DND-41 (cell line): ENCODE data around the gene PHF13.

Experiments used
- ATAC-seq: fragments of 200-7000 bp; cut with Tn5 transposase; 3 replicates; pipeline ENCODE4 v1.9.1; 2021; ENCODE audit warnings: low read depth; ENCODE audit not compliant: insufficient read depth
- DNase-seq: peaks from one replicate; pipeline ENCODE4 v3.0.0-alpha.2; 2020
- H2AFZ ChIP-seq: 2 replicates; pipeline ENCODE4 v1.6.0; 2012; ENCODE audit warnings: low read depth, low read length
- H3K27ac ChIP-seq: 2 replicates; pipeline ENCODE4 v1.5.1; 2012; ENCODE audit warnings: low read length, inconsistent platforms
- H3K27me3 ChIP-seq: fragments of 200-600 bp; sonication (generic); 2 replicates; pipeline ENCODE4 v1.6.0; 2012; ENCODE audit warnings: low read length, mild to moderate bottlenecking, inconsistent platforms; ENCODE audit not compliant: insufficient read depth, poor library complexity
- H3K36me3 ChIP-seq: 2 replicates; pipeline ENCODE4 v1.5.1; 2012; ENCODE audit warnings: low read length, inconsistent platforms; ENCODE audit not compliant: insufficient read depth
- H3K4me1 ChIP-seq: 2 replicates; pipeline ENCODE4 v1.5.1; 2012; ENCODE audit warnings: mild to moderate bottlenecking, low read length; ENCODE audit not compliant: insufficient read depth
- H3K4me2 ChIP-seq: 2 replicates; pipeline ENCODE4 v1.6.0; 2012; ENCODE audit warnings: mild to moderate bottlenecking, moderate library complexity, low read length, inconsistent platforms; ENCODE audit not compliant: insufficient read depth
- H3K4me3 ChIP-seq, 2 experiments: fragments of 200-600 bp in 1 of 2; shearing (Covaris generic) in 1 of 2; 2 replicates each; pipeline ENCODE4 v1.5.1; 2012 to 2016; ENCODE audit warnings: inconsistent platforms in 2 of 2, low read length in 2 of 2, mild to moderate bottlenecking in 2 of 2, low read depth in 1 of 2, moderate library complexity in 1 of 2
- H3K79me2 ChIP-seq: 2 replicates; pipeline ENCODE4 v1.6.0; 2012; ENCODE audit warnings: low read length, inconsistent platforms; ENCODE audit not compliant: insufficient read depth
- H3K9ac ChIP-seq: 2 replicates; pipeline ENCODE4 v1.6.0; 2012; ENCODE audit warnings: low read depth, mild to moderate bottlenecking, inconsistent platforms, low read length, moderate library complexity
- H3K9me3 ChIP-seq: 2 replicates; pipeline ENCODE4 v1.5.1; 2012; ENCODE audit warnings: low read length, moderate library complexity, mild to moderate bottlenecking, inconsistent platforms; ENCODE audit not compliant: insufficient read depth, severe bottlenecking
- H4K20me1 ChIP-seq: 2 replicates; pipeline ENCODE4 v1.6.0; 2012; ENCODE audit warnings: low read length; ENCODE audit not compliant: insufficient read depth
- EZH2 ChIP-seq: IDR thresholded peaks from 3 replicates; pipeline ENCODE4 v1.6.1; 2012; ENCODE audit warnings: borderline replicate concordance, low read depth, mild to moderate bottlenecking, moderate library complexity, low read length, inconsistent platforms; ENCODE audit not compliant: severe bottlenecking
- TF ChIP-seq, protein P1 (sequence below): IDR thresholded peaks from 2 replicates; pipeline ENCODE4 v1.5.1; 2012; ENCODE audit warnings: borderline replicate concordance, low read length, moderate library complexity, mild to moderate bottlenecking; ENCODE audit not compliant: poor library complexity, severe bottlenecking; ENCODE audit errors: extremely low read depth

The PHF13 gene

GRCh38 chr1:6580119-6580592 is 33.4 kb upstream of the PHF13 start:
- TF ChIP-seq, protein P1, sequence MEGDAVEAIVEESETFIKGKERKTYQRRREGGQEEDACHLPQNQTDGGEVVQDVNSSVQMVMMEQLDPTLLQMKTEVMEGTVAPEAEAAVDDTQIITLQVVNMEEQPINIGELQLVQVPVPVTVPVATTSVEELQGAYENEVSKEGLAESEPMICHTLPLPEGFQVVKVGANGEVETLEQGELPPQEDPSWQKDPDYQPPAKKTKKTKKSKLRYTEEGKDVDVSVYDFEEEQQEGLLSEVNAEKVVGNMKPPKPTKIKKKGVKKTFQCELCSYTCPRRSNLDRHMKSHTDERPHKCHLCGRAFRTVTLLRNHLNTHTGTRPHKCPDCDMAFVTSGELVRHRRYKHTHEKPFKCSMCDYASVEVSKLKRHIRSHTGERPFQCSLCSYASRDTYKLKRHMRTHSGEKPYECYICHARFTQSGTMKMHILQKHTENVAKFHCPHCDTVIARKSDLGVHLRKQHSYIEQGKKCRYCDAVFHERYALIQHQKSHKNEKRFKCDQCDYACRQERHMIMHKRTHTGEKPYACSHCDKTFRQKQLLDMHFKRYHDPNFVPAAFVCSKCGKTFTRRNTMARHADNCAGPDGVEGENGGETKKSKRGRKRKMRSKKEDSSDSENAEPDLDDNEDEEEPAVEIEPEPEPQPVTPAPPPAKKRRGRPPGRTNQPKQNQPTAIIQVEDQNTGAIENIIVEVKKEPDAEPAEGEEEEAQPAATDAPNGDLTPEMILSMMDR: no peak
- no peak for TF ChIP-seq EZH2
- Histone ChIP-seq H3K4me1 (peaks cover 31% of the 10 kb centered on the region), H3K9ac (peak overlapping the region; percentile 75), H3K36me3 (peaks cover 10% of the 10 kb centered on the region; the same call in 1 of the 2 replicates), H3K79me2 (peaks cover 26% of the 10 kb centered on the region), H2AFZ (peak overlapping the region; percentile 77), H4K20me1 (peaks cover 20% of the 10 kb centered on the region), H3K27me3 (no peaks in the 10 kb centered on the region), H3K27ac (peak overlapping the region; percentile 68), H3K4me2 (peak overlapping the region; percentile 100), H3K4me3 (peak overlapping the region; percentile 75 to 96; a peak in 3 of 4 replicates), H3K9me3 (no peaks in the 10 kb centered on the region)
- DNase-seq (no peak), ATAC-seq (peak; percentile 55)

DNA sequence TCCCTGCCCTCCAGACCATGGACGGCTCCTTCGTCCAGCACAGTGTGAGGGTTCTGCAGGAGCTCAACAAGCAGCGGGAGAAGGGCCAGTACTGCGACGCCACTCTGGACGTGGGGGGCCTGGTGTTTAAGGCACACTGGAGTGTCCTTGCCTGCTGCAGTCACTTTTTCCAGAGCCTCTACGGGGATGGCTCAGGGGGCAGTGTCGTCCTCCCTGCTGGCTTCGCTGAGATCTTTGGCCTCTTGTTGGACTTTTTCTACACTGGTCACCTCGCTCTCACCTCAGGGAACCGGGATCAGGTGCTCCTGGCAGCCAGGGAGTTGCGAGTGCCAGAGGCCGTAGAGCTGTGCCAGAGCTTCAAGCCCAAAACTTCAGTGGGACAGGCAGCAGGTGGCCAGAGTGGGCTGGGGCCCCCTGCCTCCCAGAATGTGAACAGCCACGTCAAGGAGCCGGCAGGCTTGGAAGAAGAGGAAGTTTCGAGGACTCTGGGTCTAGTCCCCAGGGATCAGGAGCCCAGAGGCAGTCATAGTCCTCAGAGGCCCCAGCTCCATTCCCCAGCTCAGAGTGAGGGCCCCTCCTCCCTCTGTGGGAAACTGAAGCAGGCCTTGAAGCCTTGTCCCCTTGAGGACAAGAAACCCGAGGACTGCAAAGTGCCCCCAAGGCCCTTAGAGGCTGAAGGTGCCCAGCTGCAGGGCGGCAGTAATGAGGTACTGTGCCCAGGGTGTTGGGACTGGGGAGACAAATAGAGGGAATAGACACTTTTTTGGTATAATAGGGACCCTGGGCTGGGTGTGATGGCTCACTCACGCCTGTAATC is 32.7 kb upstream of the PHF13 start:
- peaks cover 26% of the 10 kb centered on the region for H3K79me2 ChIP-seq
- peak overlapping the region; percentile 77 for H2AFZ ChIP-seq
- peak overlapping the region; percentile 100 for H3K4me2 ChIP-seq
- H4K20me1 ChIP-seq: peaks cover 20% of the 10 kb centered on the region
- peaks cover 10% of the 10 kb centered on the region; the same call in 1 of the 2 replicates for H3K36me3 ChIP-seq
- ATAC-seq: no peak
- H3K27ac ChIP-seq: peak overlapping the region; percentile 68
- DNase-seq: no peak
- peak overlapping the region; percentile 75 to 96; a peak in 3 of 4 replicates for H3K4me3 ChIP-seq
- H3K27me3 ChIP-seq: no peaks in the 10 kb centered on the region
- TF ChIP-seq, protein P1: no peak
- no peak for TF ChIP-seq EZH2
- H3K4me1 ChIP-seq: peaks cover 31% of the 10 kb centered on the region
- peak overlapping the region; percentile 75 for H3K9ac ChIP-seq
- no peaks in the 10 kb centered on the region for H3K9me3 ChIP-seq

GRCh38 chr1:6581561-6582305 is 31.8 kb upstream of the PHF13 start:
- Histone ChIP-seq H3K27ac (no peak overlapping the region), H3K9ac (0 out of 2 replicates have a peak overlapping the region, but pooled peaks have one; percentile 6), H3K27me3 (no peaks in the 10 kb centered on the region), H3K79me2 (peaks cover 26% of the 10 kb centered on the region), H2AFZ (no peak overlapping the region), H3K9me3 (no peaks in the 10 kb centered on the region), H3K4me3 (no peak overlapping the region), H3K4me2 (peak overlapping the region; percentile 100), H4K20me1 (peaks cover 27% of the 10 kb centered on the region), H3K4me1 (peaks cover 31% of the 10 kb centered on the region), H3K36me3 (peaks cover 13% of the 10 kb centered on the region)
- no peak for TF ChIP-seq EZH2
- TF ChIP-seq, protein P1: no peak
- no peak for ATAC-seq
- no peak for DNase-seq
